ENCODE results near the gene OR10V1. TPM values are rescaled to one million over a fixed set of nuclear protein-coding genes. Genes with fewer than 3 reads are reported as not detected.

OR10V1 gene
- total and polyA plus RNA-seq, 4 donors = not detected

- Histone ChIP-seq H3K4me3 (ENCODE audit: low read depth in 1 of 3, low read length in 3 of 3) (peak overlapping the region; percentile 85 to 92 (median 87)), H3K9me3 (ENCODE audit: control insufficient read depth in 4 of 4, low read length in 3 of 4) (no peaks in the 10 kb centered on the region), H3K4me1 (ENCODE audit: control insufficient read depth in 4 of 4, insufficient read depth in 4 of 4, low read length in 3 of 4) (peaks cover 0 to 18% (median 10%) of the 10 kb centered on the region in 4 donors), H3K27me3 (ENCODE audit: control insufficient read depth in 4 of 4, insufficient read depth in 4 of 4, low read length in 3 of 4) (no peaks in the 10 kb centered on the region), H3K36me3 (ENCODE audit: control insufficient read depth in 4 of 4, insufficient read depth in 3 of 4, low read depth in 1 of 4, low read length in 3 of 4) (no peaks in the 10 kb centered on the region), H3K27ac (ENCODE audit: low read depth in 1 of 2, low read length in 2 of 2) (peak overlapping the region; percentile 65 to 73), H3K9ac (ENCODE audit: low read depth in 1 of 2, low read length in 2 of 2) (peak overlapping the region; percentile 76 to 77)
- TF ChIP-seq NR2F2 (IDR thresholded peaks at IDR 0.05) (no peak), TAF1 (conservative IDR thresholded peaks at IDR 0.05) (no peak), HNF4A (conservative IDR thresholded peaks at IDR 0.05) (no peak)
- TF ChIP-seq, protein P1, sequence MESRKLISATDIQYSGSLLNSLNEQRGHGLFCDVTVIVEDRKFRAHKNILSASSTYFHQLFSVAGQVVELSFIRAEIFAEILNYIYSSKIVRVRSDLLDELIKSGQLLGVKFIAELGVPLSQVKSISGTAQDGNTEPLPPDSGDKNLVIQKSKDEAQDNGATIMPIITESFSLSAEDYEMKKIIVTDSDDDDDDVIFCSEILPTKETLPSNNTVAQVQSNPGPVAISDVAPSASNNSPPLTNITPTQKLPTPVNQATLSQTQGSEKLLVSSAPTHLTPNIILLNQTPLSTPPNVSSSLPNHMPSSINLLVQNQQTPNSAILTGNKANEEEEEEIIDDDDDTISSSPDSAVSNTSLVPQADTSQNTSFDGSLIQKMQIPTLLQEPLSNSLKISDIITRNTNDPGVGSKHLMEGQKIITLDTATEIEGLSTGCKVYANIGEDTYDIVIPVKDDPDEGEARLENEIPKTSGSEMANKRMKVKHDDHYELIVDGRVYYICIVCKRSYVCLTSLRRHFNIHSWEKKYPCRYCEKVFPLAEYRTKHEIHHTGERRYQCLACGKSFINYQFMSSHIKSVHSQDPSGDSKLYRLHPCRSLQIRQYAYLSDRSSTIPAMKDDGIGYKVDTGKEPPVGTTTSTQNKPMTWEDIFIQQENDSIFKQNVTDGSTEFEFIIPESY (IDR thresholded peaks at IDR 0.05) = no peak
- TF ChIP-seq, protein P2, sequence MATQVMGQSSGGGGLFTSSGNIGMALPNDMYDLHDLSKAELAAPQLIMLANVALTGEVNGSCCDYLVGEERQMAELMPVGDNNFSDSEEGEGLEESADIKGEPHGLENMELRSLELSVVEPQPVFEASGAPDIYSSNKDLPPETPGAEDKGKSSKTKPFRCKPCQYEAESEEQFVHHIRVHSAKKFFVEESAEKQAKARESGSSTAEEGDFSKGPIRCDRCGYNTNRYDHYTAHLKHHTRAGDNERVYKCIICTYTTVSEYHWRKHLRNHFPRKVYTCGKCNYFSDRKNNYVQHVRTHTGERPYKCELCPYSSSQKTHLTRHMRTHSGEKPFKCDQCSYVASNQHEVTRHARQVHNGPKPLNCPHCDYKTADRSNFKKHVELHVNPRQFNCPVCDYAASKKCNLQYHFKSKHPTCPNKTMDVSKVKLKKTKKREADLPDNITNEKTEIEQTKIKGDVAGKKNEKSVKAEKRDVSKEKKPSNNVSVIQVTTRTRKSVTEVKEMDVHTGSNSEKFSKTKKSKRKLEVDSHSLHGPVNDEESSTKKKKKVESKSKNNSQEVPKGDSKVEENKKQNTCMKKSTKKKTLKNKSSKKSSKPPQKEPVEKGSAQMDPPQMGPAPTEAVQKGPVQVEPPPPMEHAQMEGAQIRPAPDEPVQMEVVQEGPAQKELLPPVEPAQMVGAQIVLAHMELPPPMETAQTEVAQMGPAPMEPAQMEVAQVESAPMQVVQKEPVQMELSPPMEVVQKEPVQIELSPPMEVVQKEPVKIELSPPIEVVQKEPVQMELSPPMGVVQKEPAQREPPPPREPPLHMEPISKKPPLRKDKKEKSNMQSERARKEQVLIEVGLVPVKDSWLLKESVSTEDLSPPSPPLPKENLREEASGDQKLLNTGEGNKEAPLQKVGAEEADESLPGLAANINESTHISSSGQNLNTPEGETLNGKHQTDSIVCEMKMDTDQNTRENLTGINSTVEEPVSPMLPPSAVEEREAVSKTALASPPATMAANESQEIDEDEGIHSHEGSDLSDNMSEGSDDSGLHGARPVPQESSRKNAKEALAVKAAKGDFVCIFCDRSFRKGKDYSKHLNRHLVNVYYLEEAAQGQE (IDR thresholded peaks at IDR 0.05) = no peak
- DNase-seq (ENCODE audit: low spot score) = peak; percentile 37
- WGBS = under 1% methylated on average over 20 of the region's 20 CpGs
Measured at GRCh38 chr11:59754494-59754858, 40.8 kb upstream of the OR10V1 start.

- peak; percentile 83 for DNase-seq (ENCODE audit: low spot score)
- H3K27ac ChIP-seq (ENCODE audit: low read depth in 1 of 2, low read length in 2 of 2) = peak overlapping the region; percentile 65 to 73
- TF ChIP-seq RXRA (IDR thresholded peaks at IDR 0.05) = peak; percentile 13 to 39
- TF ChIP-seq SP1 (IDR thresholded peaks at IDR 0.05) = no peak
- TF ChIP-seq GABPA (IDR thresholded peaks at IDR 0.05 in 1 of 2, conservative IDR thresholded peaks at IDR 0.05 in 1 of 2) = no peak
- TF ChIP-seq MAX (IDR thresholded peaks at IDR 0.05) = peak; percentile 58
- peak; percentile 36 for TF ChIP-seq NR2F2 (IDR thresholded peaks at IDR 0.05)
- TF ChIP-seq JUND (IDR thresholded peaks at IDR 0.05) = peak in 1 of 2 donors; percentile 22
- peak; percentile 90 for TF ChIP-seq CTCF (IDR thresholded peaks at IDR 0.05; ENCODE audit: low read depth, low read length, missing input control)
- no peak for TF ChIP-seq FOXA2 (IDR thresholded peaks at IDR 0.05)
- TF ChIP-seq, protein P1 (IDR thresholded peaks at IDR 0.05) = no peak
- no peak for TF ChIP-seq FOXA1 (IDR thresholded peaks at IDR 0.05)
- no peak for TF ChIP-seq HNF4G (IDR thresholded peaks at IDR 0.05)
- peak; percentile 3 to 23 for TF ChIP-seq HNF4A (conservative IDR thresholded peaks at IDR 0.05)
- TF ChIP-seq RAD21 (IDR thresholded peaks at IDR 0.05) = peak; percentile 93 to 94
- no peak for TF ChIP-seq EGR1 (IDR thresholded peaks at IDR 0.05; ENCODE audit: low read depth in 2 of 2)
- TF ChIP-seq YY1 (IDR thresholded peaks at IDR 0.05) = peak; percentile 30
- H3K4me3 ChIP-seq (ENCODE audit: low read depth in 1 of 3, low read length in 3 of 3) = peak overlapping the region; percentile 85 to 92 (median 87)
- peaks cover 0 to 18% (median 10%) of the 10 kb centered on the region in 4 donors for H3K4me1 ChIP-seq (ENCODE audit: control insufficient read depth in 4 of 4, insufficient read depth in 4 of 4, low read length in 3 of 4)
- no peaks in the 10 kb centered on the region for H3K9me3 ChIP-seq (ENCODE audit: control insufficient read depth in 4 of 4, low read length in 3 of 4)
- H3K9ac ChIP-seq (ENCODE audit: low read depth in 1 of 2, low read length in 2 of 2) = peak overlapping the region; percentile 76 to 77
- peaks cover 0 to under 1% (median 0%) of the 10 kb centered on the region in 4 donors for H3K27me3 ChIP-seq (ENCODE audit: control insufficient read depth in 4 of 4, insufficient read depth in 4 of 4, low read length in 3 of 4)
- no peaks in the 10 kb centered on the region for H3K36me3 ChIP-seq (ENCODE audit: control insufficient read depth in 4 of 4, insufficient read depth in 3 of 4, low read depth in 1 of 4, low read length in 3 of 4)
- 30% methylated on average over 47 of the region's 47 CpGs for WGBS
Measured at GRCh38 chr11:59753650-59754493, 40.2 kb upstream of the OR10V1 start.
